Neural cell (in vitro differentiated cells): ENCODE results near the gene IMPACT. TPM values are rescaled to one million over a fixed set of nuclear protein-coding genes. Genes with fewer than 3 reads are reported as not detected.

Experiments
- H2AFZ ChIP-seq: fragments of 200-600, 300-800 bp; sonication (generic), shearing (Covaris generic); 2 replicates; pipeline ENCODE4 v1.6.0; 2014; ENCODE audit warnings: low read depth, mild to moderate bottlenecking, antibody characterized with exemption, low read length, moderate library complexity
- H3F3A ChIP-seq: fragments of 200-600 bp; shearing (Covaris generic); 2 replicates; pipeline ENCODE4 v1.6.1; 2016; ENCODE audit warnings: mild to moderate bottlenecking, moderate library complexity, mixed read lengths, antibody characterized with exemption, low read length; ENCODE audit not compliant: insufficient read depth, poor library complexity, severe bottlenecking
- H3K27ac ChIP-seq: fragments of 200-600, 300-800 bp; sonication (generic), shearing (Covaris generic); 2 replicates; pipeline ENCODE4 v1.5.1; 2014; ENCODE audit warnings: mild to moderate bottlenecking, low read length, moderate library complexity
- H3K27me3 ChIP-seq: fragments of 300-800, 200-600 bp; sonication (generic), shearing (Covaris generic); 2 replicates; pipeline ENCODE4 v1.6.0; 2014; ENCODE audit warnings: mild to moderate bottlenecking, low read depth, low read length, moderate library complexity; ENCODE audit not compliant: insufficient read depth
- H3K36me3 ChIP-seq: fragments of 300-800, 200-600 bp; sonication (generic), shearing (Covaris generic); 2 replicates; pipeline ENCODE4 v1.5.1; 2014; ENCODE audit warnings: mild to moderate bottlenecking, antibody characterized with exemption, low read length, moderate library complexity; ENCODE audit not compliant: insufficient read depth
- H3K4me2 ChIP-seq: fragments of 300-800, 200-600 bp; sonication (generic), shearing (Covaris generic); 2 replicates; pipeline ENCODE4 v1.6.0; 2014; ENCODE audit warnings: mild to moderate bottlenecking, low read length
- H3K4me3 ChIP-seq: fragments of 300-800, 200-600 bp; sonication (generic), shearing (Covaris generic); 2 replicates; pipeline ENCODE4 v1.5.1; 2014; ENCODE audit warnings: mild to moderate bottlenecking, low read length, moderate library complexity
- H3K79me2 ChIP-seq: fragments of 200-600 bp; shearing (Covaris generic); replicated peaks from 2 replicates; pipeline ENCODE4 v1.6.0; 2014; ENCODE audit warnings: mild to moderate bottlenecking, low read length, moderate library complexity; ENCODE audit not compliant: insufficient read depth
- H3K9ac ChIP-seq: fragments of 300-800, 200-600 bp; sonication (generic), shearing (Covaris generic); 2 replicates; pipeline ENCODE4 v1.6.1; 2016; ENCODE audit warnings: mild to moderate bottlenecking, low read length, mixed read lengths
- H3K9me2 ChIP-seq: fragments of 200-600 bp; shearing (Covaris generic); 2 replicates; pipeline ENCODE4 v1.6.1; 2016; ENCODE audit warnings: mild to moderate bottlenecking, low read length, mixed read lengths; ENCODE audit not compliant: insufficient read depth
- H3K9me3 ChIP-seq: fragments of 200-600, 300-800 bp; sonication (generic), shearing (Covaris generic); 2 replicates; pipeline ENCODE4 v1.6.1; 2016; ENCODE audit warnings: mild to moderate bottlenecking, mixed run types, low read length, moderate library complexity, mixed read lengths
- H4K20me1 ChIP-seq: fragments of 200-600 bp; shearing (Covaris generic); 2 replicates; pipeline ENCODE4 v1.6.1; 2016; ENCODE audit warnings: mild to moderate bottlenecking, mixed run types; ENCODE audit not compliant: insufficient read depth
- EP300 ChIP-seq: fragments of 450-650 bp; conservative IDR thresholded peaks from 2 replicates; pipeline ENCODE4 v1.6.1; 2014; ENCODE audit warnings: antibody characterized with exemption, mild to moderate bottlenecking, moderate library complexity; ENCODE audit not compliant: poor library complexity, severe bottlenecking
- EZH2 ChIP-seq: fragments of 200-600, 300-800 bp; shearing (Covaris generic), sonication (generic); IDR thresholded peaks from 2 replicates; pipeline ENCODE4 v1.6.1; 2014; ENCODE audit warnings: antibody characterized with exemption, low read length, borderline replicate concordance, mild to moderate bottlenecking; ENCODE audit not compliant: insufficient read depth, poor library complexity, severe bottlenecking
- MXI1 ChIP-seq: fragments of 450-650 bp; conservative IDR thresholded peaks from 2 replicates; pipeline ENCODE4 v1.6.1; 2014; ENCODE audit warnings: antibody characterized with exemption, mild to moderate bottlenecking; ENCODE audit not compliant: poor library complexity, severe bottlenecking
- POLR2AphosphoS5 ChIP-seq: IDR thresholded peaks from 2 replicates; pipeline ENCODE4 v1.6.1; 2012
- RAD21 ChIP-seq: fragments of 450-650 bp; conservative IDR thresholded peaks from 2 replicates; pipeline ENCODE4 v1.6.1; 2014; ENCODE audit warnings: antibody characterized with exemption, mild to moderate bottlenecking, moderate library complexity
- REST ChIP-seq: IDR thresholded peaks from 2 replicates; pipeline ENCODE4 v1.6.1; 2012; ENCODE audit warnings: borderline replicate concordance
- SMC3 ChIP-seq: fragments of 450-650 bp; conservative IDR thresholded peaks from 2 replicates; pipeline ENCODE4 v1.6.1; 2014; ENCODE audit warnings: antibody characterized with exemption, mild to moderate bottlenecking, moderate library complexity; ENCODE audit not compliant: poor library complexity
- TAF1 ChIP-seq: IDR thresholded peaks from 2 replicates; pipeline ENCODE4 v1.6.1; 2012; ENCODE audit warnings: low read depth
- polyA plus RNA-seq: library from polyadenylated mRNA; depleted of rRNA; stranded (reverse); fragments of >200 nt; gene quantifications from 2 replicates; pipeline ENCODE4 v1.2.3, GENCODE V29; 2014
- TF ChIP-seq, protein P1 (sequence below): fragments of 450-650 bp; IDR thresholded peaks from 2 replicates; pipeline ENCODE4 v1.5.1; 2014; ENCODE audit warnings: antibody characterized with exemption, mild to moderate bottlenecking, moderate library complexity; ENCODE audit not compliant: poor library complexity, severe bottlenecking

The IMPACT gene
- polyA plus RNA-seq, 1 donor from 2014 or later: 31.1 TPM

DNA sequence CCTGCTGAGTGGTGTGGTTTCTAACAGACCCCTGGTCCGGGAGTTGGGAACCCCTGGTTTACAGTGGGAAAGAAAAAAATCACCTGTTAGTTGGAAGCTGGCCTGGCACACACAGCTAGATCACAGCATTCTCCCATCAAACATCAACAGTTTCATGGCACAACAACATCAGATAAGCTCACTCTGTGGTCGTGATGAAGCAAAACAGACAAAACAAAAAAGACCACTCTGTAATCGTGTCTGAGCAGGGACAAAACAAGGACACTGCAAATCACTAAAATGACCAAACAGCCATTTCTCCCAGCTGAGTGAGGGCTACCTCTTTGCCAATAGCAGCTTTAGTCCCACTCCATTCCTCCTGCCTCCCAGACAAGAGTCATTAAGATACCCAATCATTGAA, 9.0 kb upstream of the IMPACT start:
- Histone ChIP-seq H3K4me2 (no peak overlapping the region), H3K9ac (no peak overlapping the region), H3K27ac (no peak overlapping the region), H3K27me3 (no peaks in the 10 kb centered on the region), H3K4me3 (no peak overlapping the region), H3K9me3 (no peaks in the 10 kb centered on the region), H3K9me2 (no peaks in the 10 kb centered on the region), H3F3A (no peaks in the 10 kb centered on the region), H2AFZ (no peak overlapping the region), H3K36me3 (no peaks in the 10 kb centered on the region), H4K20me1 (no peaks in the 10 kb centered on the region), H3K79me2 (no peaks in the 10 kb centered on the region)
- TF ChIP-seq REST: no peak
- no peak for TF ChIP-seq POLR2AphosphoS5
- TF ChIP-seq, protein P1, sequence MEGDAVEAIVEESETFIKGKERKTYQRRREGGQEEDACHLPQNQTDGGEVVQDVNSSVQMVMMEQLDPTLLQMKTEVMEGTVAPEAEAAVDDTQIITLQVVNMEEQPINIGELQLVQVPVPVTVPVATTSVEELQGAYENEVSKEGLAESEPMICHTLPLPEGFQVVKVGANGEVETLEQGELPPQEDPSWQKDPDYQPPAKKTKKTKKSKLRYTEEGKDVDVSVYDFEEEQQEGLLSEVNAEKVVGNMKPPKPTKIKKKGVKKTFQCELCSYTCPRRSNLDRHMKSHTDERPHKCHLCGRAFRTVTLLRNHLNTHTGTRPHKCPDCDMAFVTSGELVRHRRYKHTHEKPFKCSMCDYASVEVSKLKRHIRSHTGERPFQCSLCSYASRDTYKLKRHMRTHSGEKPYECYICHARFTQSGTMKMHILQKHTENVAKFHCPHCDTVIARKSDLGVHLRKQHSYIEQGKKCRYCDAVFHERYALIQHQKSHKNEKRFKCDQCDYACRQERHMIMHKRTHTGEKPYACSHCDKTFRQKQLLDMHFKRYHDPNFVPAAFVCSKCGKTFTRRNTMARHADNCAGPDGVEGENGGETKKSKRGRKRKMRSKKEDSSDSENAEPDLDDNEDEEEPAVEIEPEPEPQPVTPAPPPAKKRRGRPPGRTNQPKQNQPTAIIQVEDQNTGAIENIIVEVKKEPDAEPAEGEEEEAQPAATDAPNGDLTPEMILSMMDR: no peak
- no peak for TF ChIP-seq EZH2
- no peak for TF ChIP-seq MXI1
- TF ChIP-seq SMC3: no peak
- no peak for TF ChIP-seq TAF1
- TF ChIP-seq RAD21: no peak
- no peak for TF ChIP-seq EP300

DNA sequence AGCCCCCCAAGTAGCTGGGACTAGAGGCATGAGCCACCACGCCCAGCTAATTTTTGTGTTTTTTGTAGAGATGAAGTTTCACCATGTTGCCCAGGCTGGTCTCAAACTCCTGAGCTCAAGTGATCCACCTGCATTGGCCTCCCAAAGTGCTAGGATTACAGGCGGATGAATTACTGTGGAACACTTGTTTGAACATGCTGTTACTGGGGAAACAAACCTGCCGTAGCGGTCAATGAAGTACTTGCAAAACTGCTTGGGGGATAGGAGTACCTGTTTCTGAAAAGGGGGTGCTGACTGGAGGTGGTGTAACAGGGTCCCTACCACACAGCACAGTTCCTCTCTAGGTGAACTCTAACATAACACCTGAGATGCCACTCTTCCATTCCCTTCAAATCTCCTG, 5.9 kb upstream of the IMPACT start:
- H2AFZ ChIP-seq: no peak overlapping the region
- no peaks in the 10 kb centered on the region for H3K36me3 ChIP-seq
- H4K20me1 ChIP-seq: no peaks in the 10 kb centered on the region
- TF ChIP-seq EZH2: no peak
- no peak for TF ChIP-seq SMC3
- TF ChIP-seq REST: no peak
- TF ChIP-seq TAF1: no peak
- TF ChIP-seq MXI1: no peak
- no peak for TF ChIP-seq RAD21
- TF ChIP-seq, protein P1: no peak
- TF ChIP-seq EP300: no peak
- TF ChIP-seq POLR2AphosphoS5: no peak
- H3F3A ChIP-seq: no peaks in the 10 kb centered on the region
- no peak overlapping the region for H3K4me3 ChIP-seq
- no peak overlapping the region for H3K27ac ChIP-seq
- H3K9ac ChIP-seq: no peak overlapping the region
- H3K79me2 ChIP-seq: no peaks in the 10 kb centered on the region
- no peaks in the 10 kb centered on the region for H3K27me3 ChIP-seq
- no peaks in the 10 kb centered on the region for H3K9me3 ChIP-seq
- H3K4me2 ChIP-seq: no peak overlapping the region
- no peaks in the 10 kb centered on the region for H3K9me2 ChIP-seq
